ENCODE data around the gene PDX1. TPM values are rescaled to one million over a fixed set of nuclear protein-coding genes. Genes with fewer than 3 reads are reported as not detected.

The PDX1 gene
- total RNA-seq, 1 experiment from 2014 or later = not detected

GRCh38 chr13:27970382-27971235 is 50.8 kb downstream of the PDX1 start:
- DNase-seq (ENCODE audit: low read depth) = no peak

GRCh38 chr13:27971236-27971645 is 51.4 kb downstream of the PDX1 start:
- no peak for DNase-seq (ENCODE audit: low read depth)

GRCh38 chr13:27971776-27972477 is 52.1 kb downstream of the PDX1 start:
- DNase-seq (ENCODE audit: low read depth) = no peak

- no peak for DNase-seq (ENCODE audit: low read depth)
These were observed 52.6 kb downstream of the PDX1 start for GRCh38 chr13:27972478-27972820.

- no peak for DNase-seq (ENCODE audit: low read depth)
These were observed 53.5 kb downstream of the PDX1 start for GRCh38 chr13:27973291-27973690.

GRCh38 chr13:27973961-27974662 is 54.3 kb downstream of the PDX1 start:
- DNase-seq (ENCODE audit: low read depth) = no peak

Other genes starting within 250 kb of the PDX1 start
- not detected in 2 replicates for gene GSX1, start 127.5 kb upstream of the PDX1 start, total RNA-seq (2014; rRNA removed; shearing (Covaris generic))
- not detected in 2 replicates for gene CDX2, start 49.3 kb downstream of the PDX1 start, total RNA-seq (2014; rRNA removed; shearing (Covaris generic))
- not detected in 2 replicates for gene URAD, start 68.7 kb downstream of the PDX1 start, total RNA-seq (2014; rRNA removed; shearing (Covaris generic))
- gene FLT3, start 180.6 kb downstream of the PDX1 start, total RNA-seq (2014; rRNA removed; shearing (Covaris generic)) = 1.0 and 1.8 TPM in 2 replicates
- gene PAN3, start 218.5 kb downstream of the PDX1 start, total RNA-seq (2014; rRNA removed; shearing (Covaris generic)) = 3.6 and 8.2 TPM in 2 replicates